ENCODE measurements around the gene LMNB1. TPM values are rescaled to one million over a fixed set of nuclear protein-coding genes. Genes with fewer than 3 reads are reported as not detected.

Gene LMNB1
- 6.0 and 20.7 TPM in 2 replicates for total RNA-seq (ENCODE audit: low replicate concordance)

GRCh38 chr5:126776499-126777256, at the start of gene LMNB1:
Gene LMNB1, plus strand, starts transcription at chr5:126777136. Its CDS starts 373 bp downstream, at chr5:126777509.

Other genes with a start within 250 kb of the LMNB1 start
- gene ALDH7A1, start 181.9 kb upstream of the LMNB1 start, total RNA-seq (ENCODE audit: low replicate concordance) = 43.2 and 49.5 TPM in 2 replicates
- 29.4 and 39.1 TPM in 2 replicates for gene PHAX, start 176.2 kb upstream of the LMNB1 start, total RNA-seq (ENCODE audit: low replicate concordance)

All from smooth muscle cell of the coronary artery (primary cell).